Astrocyte (in vitro differentiated cells and primary cell): Measurements from ENCODE around the gene C2orf92. TPM values are rescaled to one million over a fixed set of nuclear protein-coding genes. Genes with fewer than 3 reads are reported as not detected.

Experiments used
- DNase-seq: peaks from one replicate; pipeline ENCODE4 v3.0.0-alpha.2; 2010; ENCODE audit warnings: low read depth
- FAIRE-seq: peaks from 2 replicates; lab custom pipeline; 2011; peaks lifted over from hg19 to GRCh38; lab: Jason Lieb, UNC
- H2AFZ ChIP-seq: 2 replicates; pipeline ENCODE4 v1.6.0; 2012; ENCODE audit warnings: low read depth, low read length, inconsistent platforms
- H3K27ac ChIP-seq: 2 replicates; pipeline ENCODE4 v1.5.1; 2011; ENCODE audit warnings: low read depth, low read length, inconsistent platforms
- H3K27me3 ChIP-seq: 2 replicates; pipeline ENCODE4 v1.6.0; 2011; ENCODE audit warnings: low read length, inconsistent platforms; ENCODE audit not compliant: insufficient read depth
- H3K36me3 ChIP-seq: 2 replicates; pipeline ENCODE4 v1.5.1; 2011; ENCODE audit warnings: low read length, inconsistent platforms; ENCODE audit not compliant: insufficient read depth
- H3K4me1 ChIP-seq: 2 replicates; pipeline ENCODE4 v1.5.1; 2011; ENCODE audit warnings: low read length, inconsistent platforms; ENCODE audit not compliant: insufficient read depth
- H3K4me2 ChIP-seq: 2 replicates; pipeline ENCODE4 v1.6.0; 2012; ENCODE audit warnings: low read length, inconsistent platforms
- H3K4me3 ChIP-seq: 2 replicates; pipeline ENCODE4 v1.5.1; 2011; ENCODE audit warnings: low read depth, mild to moderate bottlenecking, low read length, inconsistent platforms; ENCODE audit not compliant: insufficient read depth
- H3K79me2 ChIP-seq: 2 replicates; pipeline ENCODE4 v1.6.0; 2012; ENCODE audit warnings: mild to moderate bottlenecking, low read length, inconsistent platforms; ENCODE audit not compliant: insufficient read depth
- H3K9ac ChIP-seq: 2 replicates; pipeline ENCODE4 v1.6.0; 2012; ENCODE audit warnings: mild to moderate bottlenecking, low read length, inconsistent platforms
- H3K9me3 ChIP-seq: 2 replicates; pipeline ENCODE4 v1.5.1; 2012; ENCODE audit warnings: low read depth, mild to moderate bottlenecking, low read length, inconsistent platforms; ENCODE audit not compliant: insufficient read depth
- H4K20me1 ChIP-seq: 2 replicates; pipeline ENCODE4 v1.6.0; 2012; ENCODE audit warnings: low read length, inconsistent platforms; ENCODE audit not compliant: insufficient read depth
- H3K27ac Mint-ChIP-seq: one replicate; pipeline ENCODE4 v1.8.0; 2021; ENCODE audit warnings: mild to moderate bottlenecking, mixed read lengths; ENCODE audit not compliant: unreplicated experiment
- H3K27me3 Mint-ChIP-seq: one replicate; pipeline ENCODE4 v1.8.0; 2021; ENCODE audit warnings: low read depth, mixed read lengths; ENCODE audit not compliant: unreplicated experiment
- H3K36me3 Mint-ChIP-seq: one replicate; pipeline ENCODE4 v1.8.0; 2021; ENCODE audit warnings: low read depth, mixed read lengths; ENCODE audit not compliant: unreplicated experiment
- H3K4me1 Mint-ChIP-seq: one replicate; pipeline ENCODE4 v1.8.0; 2021; ENCODE audit warnings: low read depth, mixed read lengths; ENCODE audit not compliant: unreplicated experiment
- H3K4me3 Mint-ChIP-seq: one replicate; pipeline ENCODE4 v1.8.0; 2021; ENCODE audit warnings: mild to moderate bottlenecking, moderate library complexity, mixed read lengths; ENCODE audit not compliant: unreplicated experiment
- H3K9me3 Mint-ChIP-seq: one replicate; pipeline ENCODE4 v1.8.0; 2021; ENCODE audit warnings: mild to moderate bottlenecking, mixed read lengths; ENCODE audit not compliant: unreplicated experiment
- EZH2 ChIP-seq: IDR thresholded peaks from 2 replicates; pipeline ENCODE4 v1.6.1; 2012; ENCODE audit warnings: mild to moderate bottlenecking, low read length, inconsistent platforms; ENCODE audit not compliant: insufficient read depth
- total RNA-seq: library from RNA; stranded (reverse); gene quantifications from 2 replicates; pipeline ENCODE4 v1.2.1, GENCODE V29; 2021
- TF ChIP-seq, protein P1 (sequence below): IDR thresholded peaks from 2 replicates; pipeline ENCODE4 v1.5.1; 2011; ENCODE audit warnings: low read depth, mild to moderate bottlenecking, inconsistent platforms, low read length, moderate library complexity; ENCODE audit not compliant: insufficient read depth

C2orf92 gene
- total RNA-seq, 1 donor from 2014 or later, result 15.3 TPM

DNA sequence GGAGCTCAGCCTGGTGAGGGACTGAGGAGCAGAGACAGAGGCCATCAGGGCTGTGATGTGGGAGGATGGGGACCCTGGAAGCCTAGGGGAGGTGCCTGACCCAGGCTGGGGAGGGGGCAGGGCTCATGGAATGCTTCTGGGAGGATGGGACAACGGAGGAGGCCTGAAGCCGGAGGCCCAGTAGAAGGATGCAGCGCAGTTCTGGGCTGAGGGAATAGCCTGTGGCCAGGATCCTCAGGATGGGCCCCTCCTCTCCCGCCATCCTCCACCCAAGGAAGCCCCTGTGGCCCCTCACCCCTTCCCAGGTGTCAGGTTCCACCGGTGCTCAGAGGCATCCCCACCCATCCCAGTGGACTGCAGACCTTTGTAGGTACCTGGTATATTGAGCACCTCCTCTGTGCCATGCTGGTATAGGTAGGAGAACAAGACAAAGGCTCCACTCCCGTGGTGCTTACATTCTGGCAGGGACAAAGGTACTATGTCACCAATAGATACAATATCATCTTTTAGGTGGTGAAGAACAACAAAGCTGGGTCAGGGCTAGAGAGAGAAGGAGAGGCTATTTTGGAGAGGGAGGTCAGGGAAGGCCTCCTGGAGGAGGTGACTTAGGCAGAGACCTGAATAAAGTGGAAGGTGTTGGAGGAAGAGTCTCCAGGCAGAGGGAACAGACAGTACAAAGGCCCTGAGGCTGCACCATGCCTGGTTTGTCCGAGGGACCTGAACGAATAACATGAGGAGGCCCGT is 46.6 kb downstream of the C2orf92 start:
- no peak for DNase-seq
- Mint-ChIP-seq H3K36me3 (no peaks in the 10 kb centered on the region), H3K4me3 (no peak overlapping the region), H3K27ac (no peak overlapping the region), H3K4me1 (peaks cover 4% of the 10 kb centered on the region), H3K9me3 (no peaks in the 10 kb centered on the region), H3K27me3 (peaks cover 39% of the 10 kb centered on the region)
- H2AFZ ChIP-seq, result no peak overlapping the region
- H3K36me3 ChIP-seq, result no peaks in the 10 kb centered on the region
- no peak for TF ChIP-seq EZH2
- no peak for FAIRE-seq
- H4K20me1 ChIP-seq, result no peaks in the 10 kb centered on the region
- H3K9ac ChIP-seq, result no peak overlapping the region
- no peaks in the 10 kb centered on the region for H3K4me1 ChIP-seq
- H3K9me3 ChIP-seq, result no peaks in the 10 kb centered on the region
- H3K4me3 ChIP-seq, result no peak overlapping the region
- H3K79me2 ChIP-seq, result no peaks in the 10 kb centered on the region
- H3K27ac ChIP-seq, result no peak overlapping the region
- H3K4me2 ChIP-seq, result no peak overlapping the region
- no peaks in the 10 kb centered on the region for H3K27me3 ChIP-seq

DNA sequence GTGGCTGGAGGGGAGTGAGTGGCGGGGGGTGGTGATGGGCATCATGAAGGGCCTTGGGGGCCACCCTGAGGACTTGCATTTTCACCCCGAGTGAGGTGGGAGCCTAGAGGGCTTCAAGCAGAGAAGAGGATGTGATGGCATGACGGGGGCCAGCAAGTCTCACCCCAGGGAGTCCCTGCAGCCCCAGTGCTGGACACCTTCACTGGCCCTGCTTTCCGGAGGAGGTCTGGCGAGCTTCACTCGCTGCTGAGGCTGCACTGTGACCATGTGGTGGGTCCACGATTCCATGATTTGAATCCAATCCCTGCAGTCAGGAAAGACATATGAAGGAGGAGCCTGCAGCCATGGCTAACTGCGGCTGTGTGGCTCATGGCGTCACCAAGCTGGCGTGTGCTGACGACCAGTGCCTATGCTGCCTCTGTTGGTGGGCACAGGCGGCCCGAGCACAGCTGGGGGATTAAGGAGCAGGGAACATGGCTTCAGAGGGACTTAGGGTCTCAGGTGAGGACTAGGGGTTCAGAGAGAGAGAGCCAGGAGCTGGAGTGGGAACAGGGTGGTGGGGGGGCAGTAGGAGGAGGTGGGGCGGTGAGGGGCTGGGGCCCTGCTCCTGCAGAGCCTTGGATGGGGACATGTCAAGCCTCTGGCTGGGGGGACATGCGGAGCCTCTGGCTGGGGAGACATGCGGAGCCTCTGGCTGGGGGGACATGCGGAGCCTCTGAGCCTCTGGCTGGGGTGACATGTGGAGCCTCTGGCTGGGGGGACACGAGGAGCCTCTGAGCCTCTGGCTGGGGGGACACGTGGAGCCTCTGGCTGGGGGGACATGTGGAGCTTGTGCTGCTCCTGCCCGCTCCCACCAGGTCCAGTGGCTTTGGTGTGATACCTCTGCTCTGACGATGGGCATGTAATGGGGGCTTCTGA is 47.4 kb downstream of the C2orf92 start:
- Histone ChIP-seq H3K4me1 (no peaks in the 10 kb centered on the region), H3K27me3 (no peaks in the 10 kb centered on the region), H3K27ac (no peak overlapping the region), H2AFZ (no peak overlapping the region), H3K4me3 (no peak overlapping the region), H3K9me3 (no peaks in the 10 kb centered on the region), H3K79me2 (no peaks in the 10 kb centered on the region), H3K36me3 (no peaks in the 10 kb centered on the region), H3K4me2 (no peak overlapping the region), H4K20me1 (no peaks in the 10 kb centered on the region), H3K9ac (no peak overlapping the region)
- Mint-ChIP-seq H3K27me3 (peaks cover 39% of the 10 kb centered on the region), H3K4me1 (peaks cover 4% of the 10 kb centered on the region), H3K4me3 (no peak overlapping the region), H3K27ac (no peak overlapping the region), H3K9me3 (no peaks in the 10 kb centered on the region), H3K36me3 (no peaks in the 10 kb centered on the region)
- TF ChIP-seq, protein P1, sequence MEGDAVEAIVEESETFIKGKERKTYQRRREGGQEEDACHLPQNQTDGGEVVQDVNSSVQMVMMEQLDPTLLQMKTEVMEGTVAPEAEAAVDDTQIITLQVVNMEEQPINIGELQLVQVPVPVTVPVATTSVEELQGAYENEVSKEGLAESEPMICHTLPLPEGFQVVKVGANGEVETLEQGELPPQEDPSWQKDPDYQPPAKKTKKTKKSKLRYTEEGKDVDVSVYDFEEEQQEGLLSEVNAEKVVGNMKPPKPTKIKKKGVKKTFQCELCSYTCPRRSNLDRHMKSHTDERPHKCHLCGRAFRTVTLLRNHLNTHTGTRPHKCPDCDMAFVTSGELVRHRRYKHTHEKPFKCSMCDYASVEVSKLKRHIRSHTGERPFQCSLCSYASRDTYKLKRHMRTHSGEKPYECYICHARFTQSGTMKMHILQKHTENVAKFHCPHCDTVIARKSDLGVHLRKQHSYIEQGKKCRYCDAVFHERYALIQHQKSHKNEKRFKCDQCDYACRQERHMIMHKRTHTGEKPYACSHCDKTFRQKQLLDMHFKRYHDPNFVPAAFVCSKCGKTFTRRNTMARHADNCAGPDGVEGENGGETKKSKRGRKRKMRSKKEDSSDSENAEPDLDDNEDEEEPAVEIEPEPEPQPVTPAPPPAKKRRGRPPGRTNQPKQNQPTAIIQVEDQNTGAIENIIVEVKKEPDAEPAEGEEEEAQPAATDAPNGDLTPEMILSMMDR, result no peak
- TF ChIP-seq EZH2, result no peak
- FAIRE-seq (no peak), DNase-seq (no peak)

DNA sequence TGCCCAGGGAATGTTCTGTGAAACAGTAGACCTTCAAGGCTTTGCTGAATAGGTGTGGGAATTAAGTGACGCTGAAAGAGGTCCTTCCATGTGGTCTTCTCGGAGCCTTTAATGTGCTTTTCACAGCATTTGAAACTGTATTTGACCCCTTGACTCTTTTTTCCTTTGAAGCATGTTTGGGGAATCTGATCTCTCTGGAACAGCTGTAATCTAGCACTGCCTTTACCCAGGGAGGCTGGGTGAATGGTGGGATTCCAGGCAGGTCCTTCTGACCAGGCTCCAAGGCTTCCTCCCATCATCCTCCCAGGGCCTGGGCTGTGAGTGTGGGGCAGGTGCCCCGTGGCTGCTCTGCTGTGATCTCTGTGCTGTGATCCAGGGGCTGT is 48.1 kb downstream of the C2orf92 start:
- no peak overlapping the region for H3K9ac ChIP-seq
- H3K4me1 Mint-ChIP-seq, result peaks cover 4% of the 10 kb centered on the region
- DNase-seq, result no peak
- H3K9me3 ChIP-seq, result no peaks in the 10 kb centered on the region
- no peak for FAIRE-seq
- H3K27ac Mint-ChIP-seq, result no peak overlapping the region
- no peaks in the 10 kb centered on the region for H3K36me3 ChIP-seq
- H2AFZ ChIP-seq, result no peak overlapping the region
- H3K4me2 ChIP-seq, result no peak overlapping the region
- no peak overlapping the region for H3K4me3 Mint-ChIP-seq
- no peaks in the 10 kb centered on the region for H3K79me2 ChIP-seq
- H3K4me1 ChIP-seq, result no peaks in the 10 kb centered on the region
- no peaks in the 10 kb centered on the region for H3K36me3 Mint-ChIP-seq
- TF ChIP-seq, protein P1, result no peak
- no peak for TF ChIP-seq EZH2
- no peak overlapping the region for H3K27ac ChIP-seq
- no peaks in the 10 kb centered on the region for H4K20me1 ChIP-seq
- H3K9me3 Mint-ChIP-seq, result no peaks in the 10 kb centered on the region
- peaks cover 36% of the 10 kb centered on the region for H3K27me3 Mint-ChIP-seq
- H3K27me3 ChIP-seq, result no peaks in the 10 kb centered on the region
- no peak overlapping the region for H3K4me3 ChIP-seq
